ENCODE measurements around the gene NCAPD3.
"Not testable (repeated sequence)": the region's sequence is repeated elsewhere in the genome, so short reads cannot be mapped to it uniquely, and the experiment has no call there.

DNA sequence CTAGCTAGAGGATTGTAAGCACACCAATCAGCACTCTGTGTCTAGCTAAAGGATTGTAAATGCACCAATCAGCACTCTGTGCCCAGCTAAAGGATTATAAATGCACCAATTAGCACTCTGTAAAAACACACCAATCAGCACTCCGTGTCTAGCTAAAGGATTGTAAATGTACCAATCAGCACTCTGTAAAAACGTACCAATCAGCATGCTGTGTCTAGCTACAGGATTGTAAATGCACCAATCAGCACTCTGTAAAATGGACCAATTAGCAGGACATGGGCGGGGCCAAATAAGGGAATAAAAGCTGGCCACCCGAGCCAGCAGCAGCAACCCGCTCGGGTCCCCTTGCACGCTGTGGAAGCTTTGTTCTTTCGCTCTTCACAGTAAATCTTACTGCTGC lies 35.7 kb downstream of the NCAPD3 start:
- not testable (repeated sequence) for TF ChIP-seq EZH2phosphoT487 (IDR thresholded peaks at IDR 0.05; ENCODE audit: insufficient read depth, low read depth); EZH2 (IDR thresholded peaks at IDR 0.05; ENCODE audit: insufficient read depth, poor library complexity, severe bottlenecking)

Data from GM23248 (cell line).